GM19372 (cell line): ENCODE results near the gene CSNK1E.

Experiments
- ATAC-seq: cut with Tn5 transposase; IDR thresholded peaks from one replicate; pipeline ENCODE4 v1.9.1; 2021; ENCODE audit warnings: mild to moderate bottlenecking, low read depth, moderate library complexity; ENCODE audit not compliant: unreplicated experiment

The CSNK1E gene

GRCh38 chr22:38336699-38337098 lies 19.5 kb upstream of the CSNK1E start:
- no peak for ATAC-seq

DNA sequence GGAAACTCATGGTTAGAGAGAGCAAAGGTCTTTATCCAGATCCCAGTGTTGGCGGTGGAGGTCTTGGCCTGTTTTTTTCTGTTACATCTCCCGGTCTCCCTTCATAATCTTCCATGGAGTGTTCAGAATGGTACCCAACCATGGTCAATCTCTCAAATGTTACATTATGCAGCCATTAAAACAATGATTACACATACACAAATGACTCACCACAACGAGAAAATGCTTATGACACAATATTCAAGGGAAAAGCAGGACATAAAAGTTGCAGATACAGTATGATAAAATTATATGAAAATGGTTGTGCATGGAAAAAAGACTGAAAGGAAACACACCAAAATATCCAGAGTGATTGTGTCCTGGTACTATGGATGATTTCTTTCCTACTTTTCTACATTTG lies 17.8 kb upstream of the CSNK1E start:
- ATAC-seq, result no peak

DNA sequence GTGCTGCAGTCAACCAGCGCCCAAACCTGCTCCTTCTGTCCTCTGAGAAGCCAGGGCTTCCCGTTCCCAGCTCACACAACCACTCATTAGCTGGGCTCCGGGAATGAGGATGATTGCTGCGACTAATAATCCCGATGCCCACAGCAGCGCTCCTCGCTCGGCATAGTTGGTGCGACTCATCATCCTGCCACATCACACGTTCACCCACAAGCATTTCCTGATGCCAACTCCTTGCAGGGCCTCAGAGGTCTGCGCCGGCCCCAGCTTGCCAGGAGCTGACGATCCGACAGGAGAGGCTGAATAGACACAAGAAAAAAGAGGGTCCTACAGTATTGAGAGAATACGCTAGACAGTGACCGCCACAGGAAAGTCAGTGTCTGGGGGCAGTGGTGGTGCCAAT lies 10.6 kb upstream of the CSNK1E start:
- ATAC-seq, result no peak

- no peak for ATAC-seq
These were observed 10.2 kb upstream of the CSNK1E start for GRCh38 chr22:38327396-38327795.

- no peak for ATAC-seq
These were observed 8.4 kb upstream of the CSNK1E start for GRCh38 chr22:38325587-38325986.

GRCh38 chr22:38320605-38321402 lies 3.6 kb upstream of the CSNK1E start:
- no peak for ATAC-seq

DNA sequence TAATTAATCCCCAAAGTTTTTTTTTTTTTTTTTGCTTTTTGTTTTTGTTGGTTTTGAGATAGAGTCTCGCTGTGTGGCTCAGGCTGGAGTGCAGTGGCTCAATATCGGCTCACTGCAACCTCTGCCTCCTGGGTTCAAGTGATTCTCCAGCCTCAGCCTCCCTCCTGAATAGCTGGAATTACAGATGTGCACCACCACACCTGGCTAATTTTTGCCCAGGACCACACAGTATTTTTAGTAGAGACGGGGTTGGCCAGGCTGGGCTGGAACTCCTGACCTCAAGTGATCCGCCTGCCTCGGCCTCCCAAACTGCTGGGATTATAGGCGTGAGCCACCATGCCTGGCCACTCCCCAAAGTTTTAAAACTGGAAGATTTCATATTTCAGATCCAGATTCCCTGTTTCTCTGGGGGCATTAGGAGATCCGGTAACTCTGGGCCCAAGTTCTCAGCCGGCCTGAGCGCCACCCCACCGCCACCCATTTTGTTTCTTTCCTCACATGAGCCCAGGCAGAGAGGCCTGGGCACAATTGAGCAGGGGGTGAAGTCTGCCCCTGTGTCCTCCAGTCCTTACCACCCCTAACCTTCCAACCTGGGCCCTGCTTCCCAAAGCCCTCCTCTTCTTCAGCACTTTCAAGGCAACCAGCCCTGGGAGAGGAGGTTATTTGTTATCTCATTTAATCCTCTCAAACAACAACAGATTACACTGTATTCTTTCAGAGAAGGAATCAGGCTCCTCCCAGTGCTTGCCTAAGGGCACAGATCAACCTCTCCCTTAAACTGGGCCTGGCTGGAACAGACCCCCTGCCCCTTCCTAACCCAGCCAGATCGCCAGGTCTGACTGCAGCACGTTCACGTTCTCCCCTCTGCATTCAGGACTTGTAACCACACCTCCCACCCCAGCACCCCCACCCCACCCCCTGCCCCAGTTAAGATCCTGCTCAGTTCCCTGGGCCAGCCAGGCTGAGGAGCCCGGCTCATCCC lies 1.9 kb upstream of the CSNK1E start:
- no peak for ATAC-seq

DNA sequence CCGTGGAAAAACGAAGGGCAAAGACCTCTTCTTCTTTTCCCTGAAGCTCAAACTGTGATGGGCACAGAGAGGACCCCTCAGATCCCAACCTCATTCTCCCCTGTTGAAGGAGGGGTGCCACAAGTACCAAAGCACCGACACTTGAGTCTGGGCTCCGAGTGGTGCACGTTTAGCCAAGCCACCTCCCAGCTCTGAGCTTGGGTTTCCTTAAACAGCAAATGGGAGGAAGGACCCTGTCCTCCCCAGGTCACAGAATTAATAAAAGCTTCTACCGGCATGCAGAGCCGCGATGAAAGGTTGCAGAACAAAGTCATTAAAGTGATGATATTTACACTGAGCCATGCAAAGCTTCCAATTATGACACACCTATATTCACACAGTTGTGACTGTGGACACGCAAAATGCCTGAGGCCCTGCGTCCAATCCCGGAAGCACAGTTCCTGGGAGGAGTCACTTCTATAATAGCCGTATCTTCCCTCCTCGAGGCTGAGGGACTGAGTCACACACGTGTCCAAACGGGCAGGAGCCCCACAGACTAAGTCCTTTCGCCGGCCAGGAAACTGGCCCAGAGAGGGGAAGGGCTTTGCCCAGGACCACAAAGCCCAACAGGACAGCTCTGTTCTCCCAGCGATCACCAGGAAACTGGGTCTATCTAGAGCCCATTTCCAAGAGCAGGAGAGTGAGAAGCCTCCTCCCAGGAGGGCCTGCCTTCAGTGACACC lies 922 bp upstream of the CSNK1E start:
- ATAC-seq, result no peak

DNA sequence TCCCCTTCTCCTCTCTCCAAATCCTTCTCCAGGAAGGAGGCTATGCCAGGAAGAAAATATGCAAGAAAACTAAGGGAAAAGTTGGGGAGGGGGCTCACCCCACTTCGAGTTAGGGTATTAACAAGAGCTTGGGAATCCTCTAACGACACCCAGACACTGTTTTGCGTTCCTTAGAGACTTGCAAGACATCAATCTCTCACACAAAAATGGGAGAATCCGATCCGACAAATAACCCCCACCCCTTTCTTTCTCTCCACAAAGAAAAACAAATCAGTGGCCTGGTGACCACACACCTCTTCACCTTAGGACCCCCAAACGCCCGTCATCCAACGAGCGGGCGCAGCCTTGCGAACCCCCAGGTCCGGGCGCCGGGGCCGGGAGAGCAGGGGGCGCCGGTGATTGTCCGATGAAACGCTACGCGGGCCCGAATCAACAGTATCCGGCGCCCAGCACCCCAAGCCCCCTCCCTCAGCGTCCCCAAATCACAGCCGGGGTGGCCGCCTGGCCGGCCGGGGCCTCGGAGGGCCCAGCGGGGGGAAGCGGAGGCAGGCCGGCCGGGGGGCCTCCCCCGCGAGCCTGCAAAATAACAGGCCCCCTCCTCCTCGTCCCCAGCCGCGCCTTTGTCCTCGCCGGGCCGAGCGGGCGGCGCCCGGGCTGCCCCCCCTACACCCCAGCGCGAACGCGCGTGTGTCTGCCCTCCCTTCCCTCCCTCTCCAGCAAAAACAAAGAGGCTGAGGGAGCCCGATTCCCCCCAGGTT lies 690 bp downstream of the CSNK1E start:
- peak; percentile 41 for ATAC-seq

DNA sequence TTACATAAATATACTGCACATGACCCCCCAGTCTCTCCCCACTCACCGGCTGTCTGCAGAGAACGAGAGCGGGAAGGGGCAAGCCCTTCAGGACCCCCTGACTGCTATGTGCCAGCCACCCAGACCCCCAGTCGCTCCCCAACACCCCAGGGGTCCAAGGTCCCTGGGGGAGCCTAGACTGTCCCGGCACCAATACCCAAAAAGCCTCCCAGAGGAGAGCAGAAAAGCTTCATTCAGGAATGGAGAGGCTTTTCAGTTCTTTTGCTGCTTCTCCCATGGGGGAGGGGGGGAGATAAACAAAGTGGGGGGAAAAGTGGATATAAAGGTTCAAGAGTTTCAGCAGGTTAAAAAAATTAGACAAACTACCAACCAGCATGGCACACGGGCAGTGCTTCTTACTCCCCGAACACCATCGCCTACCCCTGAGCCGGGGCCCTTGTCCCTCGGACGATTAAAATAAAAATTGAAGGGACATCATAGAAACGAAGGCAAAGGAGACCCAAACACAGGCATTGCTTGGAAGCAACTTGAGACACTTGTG lies 1.3 kb downstream of the CSNK1E start:
- no peak for ATAC-seq

GRCh38 chr22:38314933-38315822 lies 2.1 kb downstream of the CSNK1E start:
- no peak for ATAC-seq

DNA sequence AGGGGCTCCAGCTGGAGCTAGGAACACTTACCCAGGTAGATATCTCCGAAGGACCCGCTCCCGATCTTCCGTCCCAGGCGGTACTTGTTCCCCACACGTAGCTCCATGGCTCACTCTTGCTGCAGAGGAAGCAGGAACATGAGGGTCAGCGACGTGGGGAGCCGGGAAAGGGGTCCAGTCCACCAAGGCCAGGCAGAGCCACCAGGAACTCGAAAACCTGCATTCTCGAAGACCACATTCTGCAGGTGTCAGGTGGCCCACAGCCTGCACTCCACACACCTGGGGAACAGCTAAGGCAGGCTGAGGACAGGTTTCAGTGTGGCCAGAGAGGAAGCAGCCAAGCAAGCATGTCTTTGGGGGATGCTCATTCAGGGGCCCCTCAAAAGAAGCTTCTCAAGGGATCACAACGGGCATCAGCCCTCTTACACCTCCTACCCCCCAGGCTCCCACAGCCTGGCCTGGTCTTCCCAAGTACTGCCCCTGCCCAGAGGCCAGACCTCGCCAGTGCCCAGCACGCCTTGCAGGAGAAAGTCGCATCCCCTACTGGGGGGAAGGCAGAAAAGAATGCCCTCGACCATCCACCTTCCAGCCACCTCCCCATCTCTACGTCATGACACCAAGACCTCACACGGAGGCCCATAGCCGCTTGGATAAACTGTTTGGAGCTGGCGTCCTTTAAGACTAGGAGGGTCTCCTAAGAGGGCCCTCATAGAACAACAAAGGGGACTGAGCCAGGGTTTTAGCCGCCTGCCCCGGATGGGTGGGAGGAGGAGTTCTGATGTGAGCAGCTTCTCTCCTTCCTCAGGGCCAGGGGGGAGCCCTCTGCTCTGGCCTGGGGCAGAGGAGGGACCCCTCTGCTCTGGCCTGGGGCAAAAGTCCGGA lies 2.9 kb downstream of the CSNK1E start:
- ATAC-seq, result no peak

GRCh38 chr22:38313384-38313955 lies 3.8 kb downstream of the CSNK1E start:
- ATAC-seq, result no peak

- no peak for ATAC-seq
These were observed 4.9 kb downstream of the CSNK1E start for GRCh38 chr22:38312261-38312800.

- ATAC-seq, result no peak
These were observed 6.0 kb downstream of the CSNK1E start for GRCh38 chr22:38311323-38311620.

DNA sequence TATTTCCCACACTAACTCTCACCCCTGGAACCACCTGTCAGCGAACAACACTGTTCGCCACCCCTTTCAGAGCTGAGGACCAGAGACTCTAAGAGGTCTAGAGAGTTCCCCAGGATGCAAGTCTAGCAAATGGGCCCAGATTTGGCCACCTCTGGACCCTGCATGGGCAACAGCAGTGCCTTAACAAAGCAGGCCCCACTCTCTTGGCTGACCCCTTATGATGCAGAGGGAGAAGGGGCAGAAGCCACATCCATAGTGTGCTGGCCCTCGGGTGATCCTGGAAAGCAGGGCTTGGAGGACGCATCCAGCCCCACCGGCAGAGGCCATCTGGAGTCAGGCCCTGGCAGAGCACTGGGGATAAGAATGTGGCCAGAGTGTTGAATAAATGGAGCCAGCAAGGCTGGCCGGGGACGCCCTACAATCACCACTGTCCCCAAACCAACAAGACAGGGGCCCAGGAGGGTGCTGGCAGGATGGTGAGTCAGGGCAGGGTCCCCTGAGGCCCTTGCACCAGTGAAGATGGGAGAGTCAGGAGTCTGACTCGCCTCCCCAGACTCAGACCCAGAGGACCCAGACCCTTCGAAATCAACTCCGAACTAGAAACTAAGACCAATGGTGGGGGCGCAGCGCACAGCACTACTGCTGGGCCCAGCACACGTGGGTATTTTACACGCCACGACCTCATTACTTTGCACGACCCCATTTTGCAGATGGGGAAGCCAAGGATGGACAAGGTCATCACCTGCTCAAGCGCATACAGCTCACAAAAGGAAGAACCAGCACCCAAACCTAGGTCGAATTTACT lies 6.5 kb downstream of the CSNK1E start:
- no peak for ATAC-seq
